Eye (tissue), 1 donor: Measurements from ENCODE around the gene TAOK3.
"Not testable (repeated sequence)": the region's sequence is repeated elsewhere in the genome, so short reads cannot be mapped to it uniquely, and the experiment has no call there.

Source experiments
- DNase-seq: peaks from one replicate; pipeline ENCODE4 v3.0.0-alpha.2; 2015

TAOK3 gene

GRCh38 chr12:118372541-118373495 is at the start of gene TAOK3:
Gene TAOK3 (minus strand): TSS chr12:118372907. CDS start chr12:118255567, 117,340 bp downstream.
- DNase-seq: peak; percentile 99

GRCh38 chr12:118420673-118421072 is 48.0 kb upstream of the TAOK3 start:
- no peak for DNase-seq

GRCh38 chr12:118418385-118419057 is 45.8 kb upstream of the TAOK3 start:
- no peak for DNase-seq

GRCh38 chr12:118417942-118418341 is 45.2 kb upstream of the TAOK3 start:
- no peak for DNase-seq

GRCh38 chr12:118409834-118410233 is 37.1 kb upstream of the TAOK3 start:
- no peak for DNase-seq

- DNase-seq: not testable (repeated sequence)
These were observed 35.5 kb upstream of the TAOK3 start for GRCh38 chr12:118408241-118408640.

- DNase-seq: peak; percentile 89
These were observed 32.3 kb upstream of the TAOK3 start for GRCh38 chr12:118404876-118405521.

DNA sequence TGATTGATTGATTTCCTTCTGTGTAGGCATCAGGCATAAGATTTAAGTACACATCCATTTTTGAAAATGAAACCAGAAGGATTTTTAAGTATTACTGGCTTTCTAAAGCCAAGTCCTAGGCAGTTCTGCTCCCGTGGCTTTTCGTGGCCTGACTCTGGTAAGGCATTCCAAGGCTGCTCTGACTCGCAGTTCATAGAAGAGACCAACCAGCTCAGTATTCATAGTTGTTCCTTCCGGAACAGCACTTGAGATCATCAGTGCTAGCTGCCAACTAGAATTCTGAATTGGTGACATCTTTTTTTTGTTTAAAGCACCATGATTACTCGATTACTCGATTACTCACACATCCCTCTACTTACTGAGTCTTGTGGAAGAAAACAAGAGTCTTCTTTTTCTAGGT is 29.5 kb upstream of the TAOK3 start:
- DNase-seq: no peak

DNA sequence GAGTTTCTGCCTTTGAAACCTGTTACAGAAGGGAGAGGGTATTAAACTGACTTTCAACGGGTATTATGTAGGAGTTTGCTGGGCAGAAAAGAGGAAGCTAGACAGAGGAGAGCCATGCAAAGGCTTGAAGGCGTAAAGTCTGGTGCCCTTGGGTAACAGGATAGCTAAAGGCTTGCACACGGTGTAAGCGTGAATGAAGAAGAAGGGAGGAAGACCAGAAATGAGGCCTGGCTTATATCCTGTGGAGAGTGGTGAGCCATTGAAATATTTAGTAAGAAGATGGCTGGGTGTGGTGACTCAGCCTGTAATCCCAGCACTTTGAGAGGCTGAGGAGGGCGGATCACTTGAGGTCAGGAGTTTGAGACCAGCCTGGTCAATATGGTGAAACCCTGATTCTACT is 26.2 kb upstream of the TAOK3 start:
- no peak for DNase-seq

DNA sequence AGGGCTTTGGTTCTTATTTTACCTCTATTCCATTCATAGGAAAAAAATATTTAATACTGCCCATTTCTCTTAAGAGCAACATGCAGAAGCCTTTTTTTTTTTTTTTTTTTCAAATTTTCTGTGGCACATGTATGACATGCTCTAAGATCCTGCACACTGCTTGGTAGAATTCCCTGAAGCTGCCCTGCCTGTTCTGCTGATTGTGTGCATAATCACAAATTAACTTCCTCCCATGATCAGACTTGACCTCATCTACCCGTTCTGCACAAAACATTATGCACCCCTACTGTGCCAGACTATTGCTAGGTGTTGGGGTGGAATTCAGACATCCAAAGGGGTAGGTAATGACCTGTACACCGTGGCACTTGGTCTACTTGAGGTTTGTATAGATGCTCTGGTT is 25.8 kb upstream of the TAOK3 start:
- no peak for DNase-seq

DNA sequence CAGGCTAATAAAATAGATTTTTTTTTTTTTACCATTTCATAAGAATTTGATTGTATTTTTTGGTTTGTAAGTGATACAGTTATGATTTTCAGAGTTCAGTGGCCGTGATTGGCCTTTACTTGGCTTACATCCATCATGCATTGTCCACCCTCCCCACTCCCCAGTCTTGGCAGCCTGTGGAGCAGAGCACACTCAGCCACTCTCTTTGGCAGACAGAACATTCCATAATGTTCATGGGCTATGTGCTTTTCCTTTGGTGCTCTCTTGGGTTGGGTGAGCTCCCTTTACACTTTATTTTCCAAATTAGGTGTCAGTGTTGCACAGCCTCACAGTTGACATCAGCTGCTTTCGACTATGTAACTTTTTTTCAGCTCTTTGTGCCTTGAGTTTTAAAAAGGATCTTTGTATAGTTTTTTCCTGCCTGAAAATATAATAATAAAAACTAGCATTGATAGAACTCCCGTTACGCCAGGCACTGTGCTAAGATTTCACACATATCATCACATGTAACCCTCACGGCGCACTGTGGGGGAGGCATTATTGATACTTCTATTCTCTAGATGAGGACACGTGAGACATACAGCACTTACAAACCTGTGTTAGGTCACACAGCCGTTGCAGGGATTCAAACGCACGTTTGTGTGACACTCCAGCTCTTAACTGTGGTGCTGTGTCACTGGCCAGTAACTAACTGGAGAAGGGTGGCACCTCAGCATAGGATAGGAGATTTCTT is 25.2 kb upstream of the TAOK3 start:
- no peak for DNase-seq

DNA sequence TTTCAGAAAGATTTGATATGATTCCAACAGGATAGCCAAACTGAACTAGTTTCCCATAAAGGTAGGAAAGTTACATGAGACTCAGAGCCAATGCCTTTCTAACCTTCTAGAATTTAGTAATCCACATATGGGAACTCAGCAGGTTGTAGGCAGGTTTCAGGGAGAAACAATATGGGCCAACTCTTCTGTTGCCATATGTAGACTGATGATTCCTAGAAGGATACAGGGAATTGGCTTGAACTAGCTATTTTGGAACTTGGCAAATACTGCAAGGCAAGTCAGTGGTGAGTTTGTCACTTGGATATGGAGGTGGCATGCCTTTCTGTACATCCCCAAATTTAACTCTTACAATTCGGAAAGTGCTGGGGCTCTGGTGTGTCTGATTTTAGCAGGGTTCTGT is 19.1 kb upstream of the TAOK3 start:
- no peak for DNase-seq

DNA sequence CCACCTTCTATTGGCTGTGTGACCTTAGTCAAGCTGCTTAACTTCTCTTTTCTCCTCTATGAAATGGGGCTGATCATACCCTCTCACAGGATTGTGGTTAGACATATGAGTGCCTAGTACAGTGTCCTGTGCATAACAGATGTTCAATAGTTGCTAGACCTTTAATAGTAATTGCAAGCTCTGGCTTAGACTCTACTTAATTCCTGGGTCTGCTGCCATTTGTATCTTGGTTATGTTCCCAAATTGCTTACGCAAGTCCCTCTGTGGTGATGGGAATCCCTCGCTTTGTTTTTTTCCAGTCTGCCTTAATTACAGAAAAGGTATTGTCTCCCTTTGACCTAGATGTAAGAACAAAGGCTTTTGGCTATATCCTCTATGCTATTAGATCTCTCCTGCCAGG is 18.7 kb upstream of the TAOK3 start:
- no peak for DNase-seq

- DNase-seq: peak; percentile 90
These were observed 5.3 kb upstream of the TAOK3 start for GRCh38 chr12:118377884-118378470.

- DNase-seq: no peak
These were observed 4.5 kb upstream of the TAOK3 start for GRCh38 chr12:118377021-118377883.

GRCh38 chr12:118376089-118377020 is 3.6 kb upstream of the TAOK3 start, which contains the start of gene SUDS3:
Gene SUDS3 (plus strand): TSS chr12:118376555. CDS start chr12:118376692, 137 bp downstream.
- peak; percentile 97 for DNase-seq

DNA sequence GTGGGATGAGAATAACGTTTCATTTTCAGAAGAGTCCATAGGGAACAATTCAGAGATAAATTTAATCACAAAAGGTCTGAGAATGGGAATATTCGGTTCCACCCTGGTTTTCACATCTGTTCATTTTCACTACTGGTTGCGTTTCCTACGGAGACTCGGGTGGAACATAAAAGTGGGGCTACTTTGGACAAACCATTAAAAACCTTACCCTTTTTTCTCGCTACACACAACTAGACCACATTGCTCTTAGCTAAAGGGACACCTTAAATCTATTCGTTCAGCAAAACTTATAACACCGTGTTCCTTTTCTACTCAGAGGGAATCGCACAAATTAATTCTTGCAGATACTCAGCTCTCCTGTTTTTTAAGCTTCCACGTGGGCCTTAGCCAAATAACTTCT is 2.6 kb upstream of the TAOK3 start:
- DNase-seq: no peak

GRCh38 chr12:118374909-118375308 is 2.2 kb upstream of the TAOK3 start:
- DNase-seq: no peak

- DNase-seq: no peak
These were observed 1.5 kb upstream of the TAOK3 start for GRCh38 chr12:118374126-118374725.

- no peak for DNase-seq
These were observed 909 bp upstream of the TAOK3 start for GRCh38 chr12:118373616-118374015.
